ENCODE measurements around the gene GTF2E1.

DNA sequence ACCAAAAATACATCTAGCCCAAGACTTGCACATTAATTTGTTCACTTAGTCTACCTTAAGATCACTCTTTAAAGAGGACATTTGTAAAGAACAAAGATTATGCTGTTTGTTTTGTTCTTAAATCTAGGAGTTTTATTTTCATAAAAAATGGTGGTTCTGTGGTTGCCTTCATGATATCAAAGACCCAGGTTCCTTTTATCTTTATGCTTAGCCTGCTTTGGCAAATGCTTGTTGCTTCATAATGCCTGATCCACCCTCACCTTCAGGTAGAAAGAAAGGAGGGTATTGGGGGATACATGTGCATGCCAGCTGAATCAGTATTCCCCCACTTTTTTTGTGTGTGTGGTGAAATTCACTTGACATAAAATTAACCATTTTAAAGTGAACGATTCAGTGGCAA lies 48.5 kb downstream of the GTF2E1 start:
- TF ChIP-seq EZH2phosphoT487 (IDR thresholded peaks at IDR 0.05; ENCODE audit: borderline replicate concordance, low read depth, low read length), result no peak
- no peak for TF ChIP-seq CTCF (conservative IDR thresholded peaks at IDR 0.05; ENCODE audit: low read length)

Measured in OCI-LY7 (cell line).